ENCODE data around the gene CSNK2B. TPM values are rescaled to one million over a fixed set of nuclear protein-coding genes. Genes with fewer than 3 reads are reported as not detected.

CSNK2B gene
- total and polyA plus RNA-seq, 9 of the 15 experiments (the other 6 are each of a cell fraction or from before 2014, with no cell fraction given) = 120 to 1,126 (median 529) TPM

- TF ChIP-seq ZNF197 (CRISPR knock-in tag; IDR thresholded peaks at IDR 0.05; ENCODE audit: low read depth) (no peak), ZNF282 (CRISPR knock-in tag; IDR thresholded peaks at IDR 0.05) (no peak), CREB3L1 (IDR thresholded peaks at IDR 0.05; ENCODE audit: borderline replicate concordance, low read depth) (no peak), ZFP1 (CRISPR knock-in tag; IDR thresholded peaks at IDR 0.05) (no peak), ZBTB17 (CRISPR knock-in tag; IDR thresholded peaks at IDR 0.05) (no peak), GTF2A2 (tag; IDR thresholded peaks at IDR 0.05) (no peak), ZNF707 (CRISPR knock-in tag; conservative IDR thresholded peaks at IDR 0.05) (no peak), DNMT1 (IDR thresholded peaks at IDR 0.05) (0 out of 2 replicates have a peak, but pooled peaks have one; percentile 83), NFIC (IDR thresholded peaks at IDR 0.05) (no peak), ZNF778 (CRISPR knock-in tag; IDR thresholded peaks at IDR 0.05) (no peak), MYBL2 (IDR thresholded peaks at IDR 0.05; ENCODE audit: low read depth) (no peak), MYBL2 (CRISPR knock-in tag; IDR thresholded peaks at IDR 0.05; ENCODE audit: borderline replicate concordance) (no peak), CHD2 (IDR thresholded peaks at IDR 0.05; ENCODE audit: low read depth, low read length) (no peak), GATA2 (CRISPR knock-in tag; IDR thresholded peaks at IDR 0.05) (no peak), KDM4B (IDR thresholded peaks at IDR 0.05; ENCODE audit: borderline replicate concordance in 2 of 2, low read depth in 1 of 2) (no peak), ZBTB11 (CRISPR knock-in tag; IDR thresholded peaks at IDR 0.05) (no peak), IFI16 (CRISPR knock-in tag; IDR thresholded peaks at IDR 0.05) (no peak), MEIS2 (IDR thresholded peaks at IDR 0.05; ENCODE audit: partially characterized antibody) (no peak), ZNF239 (CRISPR knock-in tag; IDR thresholded peaks at IDR 0.05) (no peak), ELF2 (CRISPR knock-in tag; IDR thresholded peaks at IDR 0.05) (no peak), ZNF184 (CRISPR knock-in tag; IDR thresholded peaks at IDR 0.05) (no peak)
- TF ChIP-seq, protein P1, sequence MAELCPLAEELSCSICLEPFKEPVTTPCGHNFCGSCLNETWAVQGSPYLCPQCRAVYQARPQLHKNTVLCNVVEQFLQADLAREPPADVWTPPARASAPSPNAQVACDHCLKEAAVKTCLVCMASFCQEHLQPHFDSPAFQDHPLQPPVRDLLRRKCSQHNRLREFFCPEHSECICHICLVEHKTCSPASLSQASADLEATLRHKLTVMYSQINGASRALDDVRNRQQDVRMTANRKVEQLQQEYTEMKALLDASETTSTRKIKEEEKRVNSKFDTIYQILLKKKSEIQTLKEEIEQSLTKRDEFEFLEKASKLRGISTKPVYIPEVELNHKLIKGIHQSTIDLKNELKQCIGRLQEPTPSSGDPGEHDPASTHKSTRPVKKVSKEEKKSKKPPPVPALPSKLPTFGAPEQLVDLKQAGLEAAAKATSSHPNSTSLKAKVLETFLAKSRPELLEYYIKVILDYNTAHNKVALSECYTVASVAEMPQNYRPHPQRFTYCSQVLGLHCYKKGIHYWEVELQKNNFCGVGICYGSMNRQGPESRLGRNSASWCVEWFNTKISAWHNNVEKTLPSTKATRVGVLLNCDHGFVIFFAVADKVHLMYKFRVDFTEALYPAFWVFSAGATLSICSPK (IDR thresholded peaks at IDR 0.05; ENCODE audit: borderline replicate concordance) = no peak
- TF ChIP-seq, protein P2, sequence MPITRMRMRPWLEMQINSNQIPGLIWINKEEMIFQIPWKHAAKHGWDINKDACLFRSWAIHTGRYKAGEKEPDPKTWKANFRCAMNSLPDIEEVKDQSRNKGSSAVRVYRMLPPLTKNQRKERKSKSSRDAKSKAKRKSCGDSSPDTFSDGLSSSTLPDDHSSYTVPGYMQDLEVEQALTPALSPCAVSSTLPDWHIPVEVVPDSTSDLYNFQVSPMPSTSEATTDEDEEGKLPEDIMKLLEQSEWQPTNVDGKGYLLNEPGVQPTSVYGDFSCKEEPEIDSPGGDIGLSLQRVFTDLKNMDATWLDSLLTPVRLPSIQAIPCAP (CRISPR knock-in tag; IDR thresholded peaks at IDR 0.05; ENCODE audit: borderline replicate concordance) = no peak
Observed at GRCh38 chr6:31676322-31676903, 10.5 kb downstream of the CSNK2B start (continued).
